ENCODE data around the gene TSLP. TPM values are rescaled to one million over a fixed set of nuclear protein-coding genes. Genes with fewer than 3 reads are reported as not detected.

Gene TSLP
- total RNA-seq, 1 experiment from 2014 or later = 0.69 TPM

GRCh38 chr5:111119221-111119620 is 47.7 kb downstream of the TSLP start:
- Histone ChIP-seq H3K36me3 (peaks cover 87% of the 10 kb centered on the region), H3K4me3 (no peak overlapping the region), H3K27ac (no peak overlapping the region)

GRCh38 chr5:111119856-111120255 is 48.3 kb downstream of the TSLP start:
- Histone ChIP-seq H3K4me1 (no peaks in the 10 kb centered on the region), H3K4me3 (no peak overlapping the region), H3K27me3 (no peaks in the 10 kb centered on the region), H3K36me3 (peaks cover 87% of the 10 kb centered on the region), H3K9me3 (replicated peaks) (no peaks in the 10 kb centered on the region), H3K27ac (no peak overlapping the region)
- DNase-seq = no peak

More at GRCh38 chr5:111119221-111119620, 47.7 kb downstream of the TSLP start:
- no peaks in the 10 kb centered on the region for H3K9me3 ChIP-seq (replicated peaks)
- no peaks in the 10 kb centered on the region for H3K4me1 ChIP-seq
- no peak for DNase-seq
- no peaks in the 10 kb centered on the region for H3K27me3 ChIP-seq

- Histone ChIP-seq H3K9me3 (replicated peaks) (no peaks in the 10 kb centered on the region), H3K27ac (no peak overlapping the region), H3K4me3 (no peak overlapping the region), H3K36me3 (peaks cover 88% of the 10 kb centered on the region), H3K4me1 (no peaks in the 10 kb centered on the region), H3K27me3 (no peaks in the 10 kb centered on the region)
- DNase-seq = no peak
Measured at GRCh38 chr5:111120911-111121310, 49.4 kb downstream of the TSLP start.

- DNase-seq = no peak
- Histone ChIP-seq H3K4me1 (no peaks in the 10 kb centered on the region), H3K4me3 (no peak overlapping the region), H3K9me3 (replicated peaks) (no peaks in the 10 kb centered on the region), H3K27me3 (no peaks in the 10 kb centered on the region), H3K27ac (no peak overlapping the region), H3K36me3 (peaks cover 85% of the 10 kb centered on the region)
Measured at GRCh38 chr5:111121926-111122325, 50.4 kb downstream of the TSLP start.

GRCh38 chr5:111122398-111122797 is 50.9 kb downstream of the TSLP start:
- H3K36me3 ChIP-seq = peaks cover 89% of the 10 kb centered on the region
- H3K9me3 ChIP-seq (replicated peaks) = no peaks in the 10 kb centered on the region

GRCh38 chr5:111124793-111125192 is 53.3 kb downstream of the TSLP start:
- no peak for DNase-seq
- Histone ChIP-seq H3K9me3 (replicated peaks) (no peaks in the 10 kb centered on the region), H3K4me3 (no peak overlapping the region), H3K4me1 (peaks cover 3% of the 10 kb centered on the region; the same call in 1 of the 2 replicates), H3K27ac (no peak overlapping the region), H3K36me3 (peaks cover 75% of the 10 kb centered on the region), H3K27me3 (no peaks in the 10 kb centered on the region)

More at GRCh38 chr5:111122398-111122797, 50.9 kb downstream of the TSLP start:
- Histone ChIP-seq H3K27me3 (no peaks in the 10 kb centered on the region), H3K4me1 (no peaks in the 10 kb centered on the region), H3K4me3 (no peak overlapping the region), H3K27ac (no peak overlapping the region)
- DNase-seq = no peak

- H3K4me1 ChIP-seq = peaks cover 3% of the 10 kb centered on the region; the same call in 1 of the 2 replicates
- H3K4me3 ChIP-seq = no peak overlapping the region
- peaks cover 54% of the 10 kb centered on the region for H3K36me3 ChIP-seq
- DNase-seq = no peak
- H3K27ac ChIP-seq = no peak overlapping the region
- H3K9me3 ChIP-seq (replicated peaks) = no peaks in the 10 kb centered on the region
- no peaks in the 10 kb centered on the region for H3K27me3 ChIP-seq
Measured at GRCh38 chr5:111126896-111127295, 55.4 kb downstream of the TSLP start.

Other genes starting within 250 kb of the TSLP start
- gene WDR36, start 20.6 kb downstream of the TSLP start, total RNA-seq (2014; rRNA removed; shearing (Covaris generic)) = 58.6 and 62.9 TPM in 2 replicates
- gene CAMK4, start 152.7 kb downstream of the TSLP start, total RNA-seq (2014; rRNA removed; shearing (Covaris generic)) = 18.1 and 19.3 TPM in 2 replicates

All from SJCRH30 (cell line).